Daoy (cell line): ENCODE measurements around the gene PRUNE1. TPM values are rescaled to one million over a fixed set of nuclear protein-coding genes. Genes with fewer than 3 reads are reported as not detected.

ENCODE experiments used
- DNase-seq: peaks from one replicate; pipeline ENCODE4 v3.0.0-alpha.2; 2015; ENCODE audit warnings: low read depth
- total RNA-seq: library from RNA; depleted of rRNA; stranded (reverse); fragments of >200 nt; shearing (Covaris generic); gene quantifications from 2 replicates; pipeline ENCODE4 v1.2.3, GENCODE V29; 2014

Gene PRUNE1
- total RNA-seq, 1 experiment from 2014 or later: 17.4 TPM

DNA sequence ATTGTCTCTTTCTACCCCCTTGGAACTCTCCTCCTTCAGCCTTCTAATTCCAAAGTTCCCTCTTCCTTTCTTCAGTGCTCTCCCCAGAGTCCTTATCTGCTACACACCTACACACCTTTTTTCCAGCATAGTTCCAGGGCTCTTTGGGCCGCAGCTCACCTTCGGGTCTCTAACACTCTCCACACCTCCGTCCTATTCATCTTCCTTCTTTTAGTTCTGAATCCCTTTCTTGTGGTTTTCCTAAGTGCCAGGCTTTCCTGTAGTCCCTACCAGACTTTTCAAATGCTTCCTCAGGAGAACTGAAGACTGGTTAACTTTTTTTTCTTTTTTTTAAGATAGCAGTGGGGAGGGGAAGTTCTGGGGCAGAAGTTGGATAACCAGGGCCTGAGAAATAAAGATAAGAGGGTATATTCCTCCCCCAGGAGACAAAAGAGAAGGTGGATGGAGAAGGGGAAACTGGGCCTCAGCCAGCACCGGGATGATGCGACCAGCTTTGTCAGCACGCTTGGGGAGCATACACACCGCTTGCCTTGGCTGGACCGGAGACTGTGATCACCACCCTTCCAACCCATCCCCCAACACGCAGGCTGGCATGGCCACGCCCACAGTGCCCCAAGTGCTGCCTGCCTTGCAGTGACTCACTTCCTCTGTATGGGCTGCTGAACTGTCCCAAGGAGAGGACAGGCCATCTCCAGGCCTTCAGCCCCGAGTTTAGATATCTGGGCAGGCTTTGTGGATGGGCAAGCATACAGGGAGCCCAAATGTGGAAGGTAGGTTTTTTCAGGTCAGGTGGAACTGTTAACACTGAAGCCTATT is 31.2 kb upstream of the PRUNE1 start:
- DNase-seq: peak; percentile 92

DNA sequence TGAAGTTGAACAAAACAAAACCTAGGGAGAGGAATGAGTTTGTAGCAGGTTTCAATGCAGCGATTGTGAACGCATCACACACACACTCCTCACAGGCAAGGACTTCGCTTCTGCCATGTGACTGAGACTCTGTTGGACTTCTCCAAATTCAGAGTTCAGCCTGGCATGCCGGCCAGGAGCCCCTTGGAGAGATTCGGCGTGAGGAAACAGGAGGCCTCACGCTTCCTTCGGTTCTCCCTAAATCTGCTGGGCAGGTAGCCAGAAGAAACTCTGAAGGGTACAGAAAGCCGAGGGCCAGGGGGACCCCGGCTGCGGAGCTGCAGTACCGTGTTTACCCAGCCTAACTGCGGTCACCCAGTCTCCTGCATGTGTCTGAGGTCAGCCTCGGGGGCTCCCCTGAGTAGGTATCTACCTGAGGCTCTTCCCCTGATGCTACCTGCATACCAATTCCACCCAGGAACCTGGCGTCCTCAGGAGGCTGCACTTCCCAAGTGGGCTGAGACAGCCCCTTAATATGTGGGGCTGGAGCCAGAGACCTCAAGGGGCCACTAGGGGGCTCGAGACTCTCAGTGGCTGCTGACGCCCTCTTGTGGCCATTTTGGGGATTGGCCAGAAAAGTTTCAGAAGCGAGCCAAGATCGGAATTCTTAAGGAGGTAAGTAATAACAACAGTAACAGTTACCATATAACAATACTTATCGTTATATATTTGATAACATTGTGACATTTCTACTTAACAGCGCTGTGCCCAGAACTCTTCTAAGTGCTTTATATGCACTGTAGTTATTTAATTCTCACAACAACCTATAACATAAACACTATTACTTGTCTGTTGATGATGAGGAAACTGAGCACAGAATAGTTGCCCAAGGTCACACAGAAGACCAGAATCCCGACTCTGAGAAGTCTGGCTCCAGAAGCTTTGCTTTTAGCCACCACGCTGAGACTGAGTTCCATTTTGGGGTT is 28.9 kb upstream of the PRUNE1 start:
- DNase-seq: peak; percentile 84

DNA sequence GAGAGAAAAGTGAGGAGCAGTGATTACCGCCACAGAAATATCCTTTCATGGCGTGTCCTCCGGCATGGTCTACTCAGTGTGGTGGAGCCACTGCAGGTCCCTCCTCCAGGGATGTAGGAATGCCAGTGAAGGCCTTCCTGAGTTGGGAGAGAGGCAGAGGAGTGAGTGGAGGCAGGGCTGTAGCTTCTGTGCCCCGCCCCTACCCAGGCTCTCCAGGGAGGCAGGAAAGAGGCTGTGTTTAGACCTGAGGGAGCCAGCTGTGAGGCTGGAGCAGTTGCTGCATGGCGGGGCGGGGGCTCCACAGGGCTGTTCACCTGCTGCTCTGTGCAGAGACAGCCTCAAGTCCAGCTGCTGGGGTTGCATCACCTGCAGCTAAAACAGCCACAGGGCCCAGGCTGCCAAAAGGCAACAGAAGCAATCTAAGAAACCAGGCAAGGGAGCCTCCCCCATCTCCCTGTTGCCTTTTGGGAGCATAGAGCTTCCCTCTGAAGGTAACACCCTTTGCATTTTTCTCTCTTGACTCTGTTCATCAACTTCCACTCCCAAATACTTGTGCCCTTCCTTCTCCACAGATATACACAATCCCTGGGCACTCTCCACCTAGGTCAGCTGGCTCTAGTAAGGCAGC is 27.0 kb upstream of the PRUNE1 start:
- DNase-seq: no peak

DNA sequence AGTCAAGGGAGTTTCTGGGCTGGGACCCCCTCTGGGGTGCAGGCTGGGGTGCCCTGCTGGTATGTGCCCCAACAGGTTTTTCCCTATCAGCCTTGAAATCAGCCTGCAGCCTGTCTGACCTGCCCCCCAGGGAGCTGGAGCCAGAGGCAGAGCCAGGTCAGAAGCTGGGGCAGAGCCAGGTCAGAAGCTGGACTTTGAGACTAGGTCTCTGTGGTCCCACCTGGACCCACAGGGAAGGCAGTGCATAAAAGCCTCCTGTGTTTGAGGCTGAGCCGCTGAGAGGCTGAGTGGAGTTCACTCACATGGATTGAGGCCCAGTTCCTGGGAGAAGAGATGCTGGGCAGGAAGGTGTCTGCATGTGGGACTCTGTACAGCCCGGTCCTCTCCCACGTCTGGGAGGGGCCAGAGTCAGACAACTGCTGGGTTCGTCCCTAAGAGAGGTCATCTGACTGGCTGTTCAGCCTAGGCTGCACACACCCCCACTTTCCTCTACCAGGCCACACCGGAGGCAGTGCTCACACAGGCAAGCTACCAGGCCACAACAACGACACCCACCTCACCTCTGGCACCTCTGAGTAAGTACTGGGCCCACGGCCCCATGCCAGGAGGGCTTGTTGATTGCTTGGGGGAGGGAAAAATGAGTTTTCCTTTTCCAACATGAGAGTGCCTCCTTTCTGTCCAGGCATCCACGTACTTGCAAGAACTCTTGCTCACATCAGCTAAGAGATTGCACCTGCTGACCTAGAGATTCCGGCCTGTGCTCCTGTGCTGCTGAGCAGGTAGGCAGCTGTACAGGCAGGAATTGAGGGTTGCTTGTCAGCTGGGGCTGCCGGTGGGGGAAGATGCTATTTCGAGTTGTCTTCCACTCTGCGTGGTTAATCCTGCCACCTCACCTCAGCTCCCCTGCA is 26.2 kb upstream of the PRUNE1 start, which contains the start of gene ANXA9:
ANXA9 (plus strand) TSS at position 488 of the 908 bp plus-strand sequence. CDS start 814 bp downstream, outside the sequence.
- no peak for DNase-seq

DNA sequence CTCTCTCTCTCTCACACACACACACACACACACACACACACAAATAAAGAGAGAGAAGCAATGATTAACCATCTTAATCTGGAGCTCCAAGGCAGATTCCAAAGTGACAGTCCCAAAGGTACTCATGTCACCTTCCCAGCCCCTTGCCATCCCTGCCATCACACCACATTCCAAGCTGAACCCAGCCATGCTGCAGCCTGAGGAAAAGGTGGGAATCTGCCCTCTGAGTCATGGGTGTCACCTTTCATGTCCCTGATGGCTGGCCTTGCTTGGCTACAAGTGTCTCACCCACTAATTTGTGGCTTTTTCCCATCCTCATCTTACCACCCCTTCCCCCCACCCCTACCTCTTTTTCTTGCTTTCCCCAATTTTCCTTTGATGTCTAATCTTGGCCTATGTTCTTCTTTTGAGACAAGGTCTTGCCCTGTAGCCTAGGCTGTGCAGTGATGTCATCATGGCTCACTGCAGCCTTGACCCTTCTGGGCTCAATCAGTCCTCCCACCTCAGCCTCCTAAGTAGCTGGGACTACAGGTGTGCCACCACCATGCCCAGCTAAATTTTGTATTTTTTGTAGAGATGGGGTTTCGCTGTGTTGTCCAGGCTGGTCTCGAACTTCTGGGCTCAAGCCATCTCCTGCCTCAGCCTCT is 22.9 kb upstream of the PRUNE1 start:
- no peak for DNase-seq

DNA sequence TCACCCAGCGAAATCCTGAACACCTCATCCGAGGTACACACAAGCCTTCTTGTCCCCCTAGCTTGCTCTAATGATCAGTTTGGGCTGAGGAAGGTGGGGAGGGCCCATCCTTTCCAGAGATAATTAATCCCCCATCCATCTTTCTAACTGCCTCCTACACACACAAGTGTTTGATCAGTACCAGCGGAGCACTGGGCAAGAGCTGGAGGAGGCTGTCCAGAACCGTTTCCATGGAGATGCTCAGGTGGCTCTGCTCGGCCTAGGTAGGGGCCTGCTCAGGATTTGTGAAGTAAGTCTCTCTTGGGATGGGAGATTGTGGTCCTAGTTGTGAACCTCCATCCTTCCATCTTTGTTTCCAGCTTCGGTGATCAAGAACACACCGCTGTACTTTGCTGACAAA is 20.3 kb upstream of the PRUNE1 start:
- no peak for DNase-seq

DNA sequence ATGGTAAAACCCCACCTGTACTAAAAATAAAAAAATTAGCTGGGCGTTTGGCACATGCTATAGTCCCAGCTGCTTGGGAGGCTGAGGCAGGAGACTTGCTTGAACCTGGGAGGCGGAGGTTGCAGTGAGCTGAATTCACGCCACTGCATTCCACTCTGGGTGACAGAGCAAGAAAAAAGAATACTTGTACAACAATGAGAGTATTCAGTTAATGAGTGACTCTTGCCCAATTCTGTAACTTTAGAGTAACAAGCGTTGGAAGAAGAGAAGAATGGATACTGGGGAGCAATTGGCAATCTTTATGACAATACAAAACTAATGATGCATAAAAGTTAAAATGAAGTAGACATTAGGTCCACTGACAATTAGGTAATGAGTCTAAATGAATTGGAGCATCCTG is 15.6 kb upstream of the PRUNE1 start:
- DNase-seq: no peak

DNA sequence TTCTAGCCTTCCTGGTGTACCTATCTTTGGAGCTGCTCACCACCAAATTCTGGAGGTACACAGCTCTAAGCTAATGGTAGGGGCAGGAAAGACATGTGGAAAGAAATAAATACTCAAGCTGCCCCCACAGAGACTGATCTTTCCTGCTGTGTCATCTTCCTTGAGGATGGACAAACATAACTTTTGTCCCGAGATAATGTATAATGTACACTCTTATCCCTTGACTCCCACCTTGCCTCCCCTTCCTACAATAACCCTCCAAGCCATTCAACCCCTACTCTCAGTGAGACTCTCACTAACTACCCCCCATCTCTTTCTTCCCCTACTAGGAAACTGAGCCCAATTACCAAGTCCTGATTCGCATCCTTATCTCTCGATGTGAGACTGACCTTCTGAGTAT is 14.0 kb upstream of the PRUNE1 start:
- no peak for DNase-seq

DNA sequence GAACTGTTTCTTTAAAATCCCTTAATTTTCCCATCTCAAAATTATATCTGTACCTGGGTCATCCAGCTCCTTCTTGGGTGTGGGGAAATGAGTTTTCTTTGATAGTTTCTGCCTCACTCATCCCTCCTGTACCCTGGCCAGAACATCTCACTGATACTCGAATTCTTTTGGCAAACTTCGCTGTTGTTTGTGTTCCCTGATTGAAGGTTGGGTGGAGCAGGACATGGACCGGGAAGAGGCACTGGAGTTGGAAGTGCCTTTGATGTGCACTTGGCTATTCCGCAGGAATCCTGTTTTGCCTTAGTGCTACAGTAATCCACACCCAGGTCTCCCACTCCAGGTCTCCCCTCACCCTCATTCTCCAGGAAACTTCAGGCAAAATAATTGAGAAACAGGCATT is 12.8 kb upstream of the PRUNE1 start:
- DNase-seq: no peak

DNA sequence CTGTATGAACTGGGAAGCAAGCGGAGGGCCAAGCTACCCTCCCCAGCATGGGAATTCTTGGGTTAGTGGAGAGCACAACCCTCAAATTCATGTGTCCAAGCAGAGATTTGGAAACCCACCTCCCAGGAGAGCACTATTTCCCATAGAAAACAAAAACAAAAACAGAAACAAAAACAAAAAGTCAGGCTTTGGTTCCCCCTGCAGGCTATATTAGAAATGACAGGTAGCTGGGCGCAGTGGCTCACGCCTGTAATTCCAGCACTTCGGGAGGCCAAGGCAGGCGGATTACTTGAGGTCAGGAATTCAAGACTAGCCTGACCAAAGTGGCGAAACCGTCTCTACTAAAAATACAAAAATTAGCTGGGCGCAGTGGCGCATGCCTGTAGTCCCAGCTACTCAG is 12.4 kb upstream of the PRUNE1 start:
- DNase-seq: no peak

DNA sequence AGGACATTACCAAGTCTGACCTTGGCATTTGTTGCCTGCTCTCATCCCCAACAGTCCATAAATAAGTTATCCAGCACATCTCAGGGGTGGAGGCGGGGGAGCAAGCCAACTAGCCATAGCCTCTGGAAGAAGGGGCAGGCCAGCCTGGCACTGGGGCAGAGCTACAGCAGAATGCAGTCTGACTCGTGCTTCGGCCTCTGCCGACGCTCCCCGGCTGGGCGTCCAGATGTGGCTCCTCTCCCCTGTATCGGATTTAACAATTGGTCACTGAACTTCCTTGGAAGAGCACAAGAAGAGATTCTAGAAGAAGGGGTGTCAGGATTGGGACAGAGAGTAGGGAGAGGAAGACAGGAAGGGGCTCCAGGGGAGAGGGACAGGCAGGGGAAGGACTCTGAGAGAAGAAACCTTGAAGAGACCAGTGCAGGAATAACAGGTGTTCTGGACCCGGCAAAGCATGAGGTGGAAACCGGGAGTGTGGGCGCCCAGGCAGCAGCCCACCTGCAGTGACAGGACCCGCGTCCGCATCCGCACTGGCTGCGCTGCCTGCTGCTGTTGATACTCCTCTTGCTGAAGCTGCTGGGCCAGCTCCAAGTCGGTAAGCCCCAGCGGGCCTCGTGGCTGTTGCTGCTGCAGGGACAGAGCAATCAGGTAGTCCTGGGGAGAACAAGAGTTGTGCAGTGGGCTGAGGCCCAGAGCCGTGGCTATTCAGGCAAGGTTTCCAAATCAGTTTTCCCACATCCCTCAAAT is 10.9 kb upstream of the PRUNE1 start:
- DNase-seq: no peak

DNA sequence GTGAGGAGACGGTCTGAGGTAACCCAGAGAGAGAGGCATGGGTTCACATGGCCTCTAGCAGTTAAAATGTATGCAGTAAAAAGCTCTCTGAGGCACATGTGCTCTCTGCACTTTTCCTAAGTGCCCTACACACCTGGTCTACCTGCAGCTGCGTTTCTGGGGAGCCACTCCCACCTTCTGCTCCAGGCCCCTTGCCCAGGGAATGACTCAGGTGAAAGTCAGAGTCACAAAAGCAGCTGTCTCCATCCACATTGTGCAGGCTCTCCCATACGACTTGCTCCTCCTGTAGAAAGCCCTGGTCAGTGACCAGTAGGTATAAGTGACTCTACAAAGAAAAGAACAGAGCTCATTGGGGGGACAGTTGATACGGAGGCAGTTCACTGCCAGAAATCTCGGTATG is 10.3 kb upstream of the PRUNE1 start:
- no peak for DNase-seq

DNA sequence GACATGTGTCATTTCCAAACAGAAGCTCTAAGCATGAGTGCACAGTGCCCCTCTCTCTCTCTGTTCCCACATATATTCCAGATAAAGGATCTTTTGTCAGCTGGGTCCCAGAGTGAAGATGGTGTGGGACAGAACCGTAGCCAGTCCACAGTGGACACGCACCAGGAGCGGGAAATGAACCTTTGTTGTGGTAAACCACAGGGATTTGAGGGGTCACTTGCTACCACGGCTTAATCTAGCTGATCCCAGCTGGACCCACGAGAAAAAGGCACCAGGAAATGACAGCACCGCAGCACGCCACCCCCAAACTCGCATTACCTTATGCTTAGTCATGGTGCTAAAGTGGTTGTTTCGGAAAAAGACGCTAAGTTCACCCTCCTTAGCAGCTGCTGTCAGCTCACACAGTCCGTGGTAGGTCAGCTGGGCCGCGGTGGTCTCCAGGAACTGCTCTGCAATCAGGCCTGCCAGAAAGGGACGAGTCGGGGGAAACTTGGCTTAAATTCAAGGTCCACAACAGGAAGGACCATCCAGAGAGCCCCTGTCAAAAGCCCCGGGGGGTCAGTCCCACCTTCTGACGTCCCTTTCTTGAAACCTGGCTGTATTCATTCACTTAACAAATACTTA is 9.1 kb upstream of the PRUNE1 start:
- peak; percentile 88 for DNase-seq

DNA sequence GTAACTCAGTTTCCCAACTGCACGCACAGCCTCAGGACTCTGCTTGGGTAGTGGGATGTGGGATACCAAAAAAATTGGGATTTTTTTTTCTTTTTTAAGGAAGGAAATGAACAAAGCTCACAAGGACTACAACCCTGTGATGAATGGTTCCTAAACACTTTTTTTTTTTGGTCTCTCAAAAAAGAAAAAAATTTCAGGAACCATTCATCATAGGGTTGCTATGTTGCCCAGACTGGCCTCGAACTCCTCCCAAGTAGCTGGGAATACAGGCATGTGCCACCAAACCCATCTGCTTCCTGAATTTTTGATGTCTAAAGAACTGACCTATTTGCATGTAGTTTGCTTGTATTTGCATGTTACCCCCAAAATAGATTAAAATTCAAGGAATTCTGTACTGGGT is 8.3 kb upstream of the PRUNE1 start:
- DNase-seq: no peak

DNA sequence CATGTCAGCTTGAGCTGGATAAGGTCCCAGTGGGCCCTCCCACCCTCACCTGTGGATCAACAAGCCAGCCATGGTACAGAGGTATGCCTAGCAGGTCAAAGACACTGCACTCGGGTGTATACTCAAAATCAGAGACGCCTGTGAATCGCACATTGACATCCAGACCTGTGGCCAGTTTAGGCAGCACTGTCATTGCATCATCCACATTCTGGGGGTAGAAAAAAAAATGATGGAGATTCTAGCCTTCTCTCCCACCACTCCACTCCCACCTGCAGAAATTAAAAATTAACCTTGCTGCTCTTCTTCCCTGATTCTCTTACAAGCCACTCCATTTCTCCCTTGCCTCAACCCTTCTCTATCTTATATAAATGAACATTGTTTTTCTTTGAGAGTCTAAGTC is 7.8 kb upstream of the PRUNE1 start:
- no peak for DNase-seq

DNA sequence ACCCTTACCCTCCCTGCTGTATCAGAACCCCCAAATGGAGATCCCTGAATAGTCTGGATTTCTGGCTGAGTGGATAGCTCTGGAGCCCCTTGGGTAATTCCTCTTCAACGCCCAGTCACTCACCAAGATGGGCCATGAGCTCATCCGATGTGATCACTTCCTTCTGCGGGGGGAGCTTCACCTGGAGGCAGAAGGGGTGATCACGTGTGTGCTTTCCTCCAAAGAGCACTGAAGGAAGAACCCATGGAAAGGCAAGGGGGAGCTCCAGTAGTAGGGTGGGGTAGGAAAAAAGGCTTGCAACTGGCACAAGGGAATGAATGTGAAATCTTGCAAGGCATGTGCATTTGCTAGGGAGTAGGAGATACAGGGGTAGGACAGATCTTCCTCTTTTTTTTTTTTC is 6.6 kb upstream of the PRUNE1 start:
- peak; percentile 55 for DNase-seq

DNA sequence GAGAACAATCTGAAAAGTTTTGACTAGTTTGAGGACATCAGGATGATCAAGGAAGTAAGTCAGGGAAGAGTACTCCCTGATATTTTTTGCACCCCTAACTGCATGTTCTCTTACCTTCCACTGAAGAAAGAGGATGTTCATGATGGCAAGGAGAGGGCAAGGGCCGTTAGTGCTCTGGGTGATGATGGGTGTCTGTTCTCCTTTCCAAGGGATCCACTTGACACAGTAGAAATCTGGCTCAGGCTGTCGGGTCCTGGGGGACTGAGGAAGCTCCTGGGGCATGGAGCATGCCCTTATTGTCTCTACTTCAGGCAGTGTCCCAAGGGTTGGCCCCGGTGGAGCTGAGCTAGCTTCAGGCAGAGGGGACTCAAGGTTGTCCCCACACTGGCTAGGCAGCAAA is 6.2 kb upstream of the PRUNE1 start:
- DNase-seq: no peak

DNA sequence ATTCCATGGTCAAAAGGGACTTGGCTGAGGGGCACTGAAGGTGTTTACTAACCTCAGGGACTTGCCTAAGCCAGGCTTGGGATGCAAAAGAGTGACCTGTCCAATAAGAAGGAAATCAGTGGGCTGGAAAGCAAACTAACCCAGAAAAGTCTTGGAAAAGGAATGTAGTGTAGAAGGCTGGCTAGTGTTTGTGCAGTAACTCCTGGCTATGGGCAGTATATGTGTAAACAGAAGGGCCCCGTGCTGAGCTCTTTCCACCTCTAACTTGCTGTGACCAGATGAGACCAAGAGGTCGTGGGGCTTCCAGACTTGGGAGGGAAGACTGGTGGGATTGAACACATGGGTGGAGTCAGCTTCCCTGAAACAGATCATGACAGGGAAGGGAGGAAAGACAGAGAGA is 5.6 kb upstream of the PRUNE1 start:
- no peak for DNase-seq

DNA sequence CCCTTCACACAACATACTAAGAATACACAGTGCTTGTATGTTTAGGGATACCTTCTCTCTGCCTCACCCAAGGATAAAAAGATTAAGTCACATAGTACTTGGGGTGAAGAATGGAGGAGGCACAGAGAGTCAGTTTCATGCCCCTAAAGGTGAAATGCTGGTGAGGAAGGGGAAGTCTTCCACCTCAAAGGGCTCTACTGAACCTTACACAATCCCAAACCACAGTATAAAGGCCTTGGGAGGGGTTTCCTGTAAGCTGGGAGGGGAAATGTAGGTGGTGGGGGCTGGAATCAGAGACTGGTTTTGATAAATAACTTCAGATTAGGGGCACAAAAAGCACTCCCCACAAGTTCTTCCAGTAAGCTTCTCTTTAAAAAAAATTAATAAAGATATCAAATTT is 5.1 kb upstream of the PRUNE1 start:
- no peak for DNase-seq
